GM12873 (cell line): ENCODE results near the gene IRF2.

Experiments used
- TF ChIP-seq, protein P1 (sequence below): IDR thresholded peaks from 2 replicates; pipeline ENCODE4 v1.5.1; 2012; ENCODE audit warnings: low read depth, mild to moderate bottlenecking, moderate library complexity, low read length, control low read depth; ENCODE audit not compliant: insufficient read depth; ENCODE audit errors: missing control alignments

Gene IRF2

DNA sequence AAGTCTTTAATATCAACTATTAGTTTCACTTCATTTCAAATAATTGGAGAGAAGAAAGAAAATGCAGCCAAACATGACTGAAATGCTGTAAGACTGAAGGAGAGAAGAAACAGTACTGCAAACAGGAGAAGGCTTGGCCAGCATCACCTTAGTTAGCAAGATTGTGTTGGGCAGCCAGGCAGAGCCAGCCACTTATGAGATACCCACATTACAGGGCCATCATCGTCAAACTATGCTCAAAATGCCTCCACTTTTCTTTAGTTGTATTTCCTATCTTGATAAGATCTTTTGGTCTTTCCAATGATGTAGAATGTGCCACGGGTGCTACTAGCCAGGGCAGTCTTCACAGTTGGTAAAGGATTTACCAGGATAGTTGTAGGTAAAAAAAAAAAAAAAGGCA is 10.9 kb upstream of the IRF2 start:
- TF ChIP-seq, protein P1, sequence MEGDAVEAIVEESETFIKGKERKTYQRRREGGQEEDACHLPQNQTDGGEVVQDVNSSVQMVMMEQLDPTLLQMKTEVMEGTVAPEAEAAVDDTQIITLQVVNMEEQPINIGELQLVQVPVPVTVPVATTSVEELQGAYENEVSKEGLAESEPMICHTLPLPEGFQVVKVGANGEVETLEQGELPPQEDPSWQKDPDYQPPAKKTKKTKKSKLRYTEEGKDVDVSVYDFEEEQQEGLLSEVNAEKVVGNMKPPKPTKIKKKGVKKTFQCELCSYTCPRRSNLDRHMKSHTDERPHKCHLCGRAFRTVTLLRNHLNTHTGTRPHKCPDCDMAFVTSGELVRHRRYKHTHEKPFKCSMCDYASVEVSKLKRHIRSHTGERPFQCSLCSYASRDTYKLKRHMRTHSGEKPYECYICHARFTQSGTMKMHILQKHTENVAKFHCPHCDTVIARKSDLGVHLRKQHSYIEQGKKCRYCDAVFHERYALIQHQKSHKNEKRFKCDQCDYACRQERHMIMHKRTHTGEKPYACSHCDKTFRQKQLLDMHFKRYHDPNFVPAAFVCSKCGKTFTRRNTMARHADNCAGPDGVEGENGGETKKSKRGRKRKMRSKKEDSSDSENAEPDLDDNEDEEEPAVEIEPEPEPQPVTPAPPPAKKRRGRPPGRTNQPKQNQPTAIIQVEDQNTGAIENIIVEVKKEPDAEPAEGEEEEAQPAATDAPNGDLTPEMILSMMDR, result no peak

DNA sequence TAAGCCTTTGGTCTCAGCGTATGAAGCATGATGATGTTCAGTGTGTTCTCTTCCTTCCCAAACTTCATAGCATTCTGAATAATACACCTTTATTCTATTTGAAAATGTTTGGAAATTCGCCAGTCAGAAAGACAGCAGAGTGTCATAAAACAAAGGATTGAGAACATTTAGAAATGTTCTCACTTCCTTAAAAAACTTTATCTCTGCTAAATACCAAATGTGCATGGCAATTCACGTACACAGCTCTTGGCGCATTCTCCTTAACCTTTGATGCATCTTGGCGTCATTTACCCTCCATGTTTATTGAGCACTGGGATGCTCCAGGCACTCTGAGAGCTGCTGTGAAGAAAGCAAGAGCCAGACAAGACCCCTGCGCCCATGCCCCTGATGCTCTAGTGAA is 7.2 kb upstream of the IRF2 start:
- TF ChIP-seq, protein P1, result no peak

DNA sequence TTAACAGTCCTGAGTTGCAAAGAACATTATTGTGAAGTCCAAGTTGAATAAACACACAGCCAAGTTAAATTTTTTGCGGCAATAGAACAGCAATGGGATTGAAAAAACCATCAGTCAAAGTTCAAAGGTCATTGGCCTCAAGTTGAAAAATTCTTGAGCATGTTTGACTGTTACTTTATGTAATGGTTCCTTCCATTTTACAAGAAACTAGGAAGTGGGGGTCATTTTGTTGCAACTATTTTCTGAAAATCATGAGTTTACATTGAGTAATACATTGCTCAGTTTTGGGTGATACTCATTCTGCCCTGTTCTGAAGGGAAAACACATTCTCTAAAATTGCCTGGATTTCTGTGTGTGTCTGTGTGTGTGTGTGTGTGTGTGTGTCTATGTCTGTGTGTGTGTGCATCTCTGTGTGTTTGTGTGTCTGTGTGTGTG is 5.2 kb upstream of the IRF2 start:
- TF ChIP-seq, protein P1, result no peak

DNA sequence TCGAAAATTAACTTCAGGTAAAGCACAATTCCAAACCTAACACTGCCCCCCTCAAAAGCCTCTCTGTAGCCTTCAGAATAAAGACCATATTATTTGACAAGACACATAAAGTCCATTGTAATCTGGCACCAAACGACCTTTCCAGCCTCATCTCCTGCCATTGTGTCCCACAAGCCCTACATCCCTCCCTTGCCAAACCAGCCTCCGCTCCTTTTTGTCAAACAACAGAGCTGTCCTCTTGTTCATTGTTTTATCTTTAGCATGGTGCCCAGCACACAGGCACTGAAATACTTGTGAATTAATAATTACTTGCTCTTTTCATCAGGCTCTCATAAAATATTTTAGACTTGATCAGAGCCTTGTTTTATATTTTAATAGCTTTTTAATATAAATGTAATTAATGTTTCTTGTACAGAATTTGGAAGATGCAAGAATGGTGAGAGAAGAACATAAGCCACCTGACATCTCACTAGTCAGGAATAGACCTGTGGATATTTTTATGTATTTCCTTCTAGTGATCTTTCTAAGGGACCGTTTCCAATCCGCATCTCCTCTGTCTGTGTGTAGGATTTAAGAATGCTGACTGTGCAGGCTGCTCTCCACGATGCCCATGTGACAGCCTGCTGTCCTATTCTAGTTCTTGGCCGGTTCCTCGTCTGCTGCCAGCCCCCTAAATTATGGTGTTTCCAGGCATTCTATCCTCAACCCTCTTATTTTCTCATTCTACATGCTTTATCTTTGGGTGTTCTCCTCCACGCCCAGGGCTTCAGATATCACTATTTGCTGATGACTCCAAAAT is 3.0 kb upstream of the IRF2 start:
- TF ChIP-seq, protein P1, result no peak

DNA sequence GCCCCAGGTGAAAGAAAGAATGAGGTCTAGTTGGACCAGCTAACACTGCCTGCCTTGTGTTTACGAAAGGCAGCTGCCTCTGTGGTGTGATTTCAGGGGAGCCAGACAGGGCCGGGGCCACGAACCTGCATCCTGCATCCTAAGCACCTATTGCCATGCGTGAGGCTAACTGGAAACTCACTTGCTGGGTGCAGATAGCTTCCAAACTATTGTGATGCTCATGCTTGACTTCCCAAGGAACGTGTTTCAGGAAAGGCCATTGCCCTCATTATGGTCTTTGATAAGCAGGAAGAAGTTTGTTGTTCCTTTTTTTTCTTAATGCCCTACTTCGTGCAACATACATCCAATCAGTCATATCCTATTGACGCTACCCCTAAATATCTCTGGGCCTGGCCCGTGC is 2.3 kb upstream of the IRF2 start:
- TF ChIP-seq, protein P1, result no peak

DNA sequence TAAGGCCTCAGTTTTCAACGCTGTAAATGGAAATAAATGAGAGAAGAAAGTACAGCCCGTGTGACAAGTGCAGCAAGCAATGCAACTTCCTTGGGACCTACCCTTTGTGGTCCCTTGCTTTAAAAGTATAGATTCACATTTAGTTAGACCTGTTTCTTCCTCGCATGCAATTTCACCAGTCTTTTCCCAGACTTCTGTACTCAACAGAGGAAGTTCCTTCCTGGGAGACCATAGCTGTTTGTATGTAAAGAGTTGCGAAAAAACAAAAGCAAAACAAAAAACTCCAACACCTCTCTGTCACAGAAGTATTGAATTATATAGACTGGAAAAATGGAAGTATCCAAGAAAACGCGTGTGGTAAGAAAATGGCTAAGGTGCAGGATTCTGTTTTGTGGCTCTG is 1.1 kb upstream of the IRF2 start:
- TF ChIP-seq, protein P1, result no peak

DNA sequence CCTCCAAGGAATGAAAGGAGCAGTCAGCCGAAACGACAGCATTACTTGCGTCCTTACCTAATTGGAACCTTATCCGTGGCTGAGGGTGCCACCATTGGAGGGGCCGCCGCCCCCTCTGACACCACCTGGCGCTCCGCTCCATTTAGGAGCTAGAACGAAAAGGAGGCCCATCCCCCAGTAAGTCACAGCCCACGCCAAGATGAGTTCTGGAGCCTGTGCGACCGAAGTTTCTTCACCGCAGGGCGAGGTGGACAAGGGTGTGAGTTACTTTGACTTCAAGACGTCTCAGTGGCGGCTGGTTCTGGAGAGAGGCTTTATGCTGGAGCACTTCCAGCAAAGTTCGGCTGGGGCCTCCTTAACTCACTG is 729 bp upstream of the IRF2 start:
- TF ChIP-seq, protein P1, result no peak
